HG02981 (cell line): Measurements from ENCODE around the gene EFHC2.
"Not testable (repeated sequence)": the region's sequence is repeated elsewhere in the genome, so short reads cannot be mapped to it uniquely, and the experiment has no call there.

Source experiments
- ATAC-seq: cut with Tn5 transposase; IDR thresholded peaks from one replicate; pipeline ENCODE4 v1.9.1; 2021; ENCODE audit warnings: mild to moderate bottlenecking, moderate library complexity; ENCODE audit not compliant: unreplicated experiment

The EFHC2 gene

DNA sequence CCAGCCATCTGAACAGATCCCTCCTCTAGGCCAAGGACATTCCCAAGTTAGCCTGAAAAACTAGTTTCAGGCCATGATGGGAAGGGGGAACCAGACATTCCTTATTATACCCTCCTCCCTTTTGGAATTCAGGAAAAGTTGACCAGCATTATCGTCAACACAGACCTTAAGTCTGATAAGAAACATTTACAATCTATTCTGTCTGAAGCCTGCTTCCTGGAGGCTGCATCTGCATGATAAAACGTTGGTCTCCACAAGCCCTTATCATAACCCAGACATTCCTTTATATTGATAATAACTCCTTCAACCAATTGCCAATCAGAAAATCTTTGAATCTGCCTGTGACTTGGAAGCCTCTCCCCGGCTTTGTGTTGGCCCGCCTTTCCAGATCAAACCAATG, 44.3 kb downstream of the EFHC2 start:
- no peak for ATAC-seq

DNA sequence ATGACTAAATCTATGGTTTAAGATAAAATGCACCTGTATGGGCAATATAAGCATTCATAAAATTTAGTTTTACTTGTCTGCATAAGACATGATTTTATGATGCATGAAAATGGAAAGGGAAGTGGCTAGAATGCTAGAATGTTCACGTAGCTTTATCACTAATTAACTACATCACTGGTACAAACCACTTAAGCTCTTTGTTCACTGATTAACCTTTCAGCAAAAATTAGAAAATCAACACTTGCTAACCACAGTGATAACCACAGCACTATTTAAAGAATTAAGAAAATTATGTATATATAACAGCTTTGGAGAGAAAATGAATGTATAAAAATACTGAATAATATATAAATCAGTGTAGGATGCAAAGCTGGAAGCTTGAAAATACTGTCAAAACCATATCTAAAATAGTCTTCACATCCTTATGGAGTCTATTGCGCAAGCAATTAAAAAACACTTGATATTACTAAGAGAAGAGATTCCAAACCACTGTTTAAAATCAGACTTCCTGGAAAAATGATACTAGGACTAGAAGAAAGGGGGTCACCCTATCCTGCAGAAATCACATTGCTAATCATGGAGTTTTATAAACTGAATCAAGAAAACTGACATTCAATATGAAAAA, 51.9 kb downstream of the EFHC2 start:
- peak; percentile 69 for ATAC-seq

DNA sequence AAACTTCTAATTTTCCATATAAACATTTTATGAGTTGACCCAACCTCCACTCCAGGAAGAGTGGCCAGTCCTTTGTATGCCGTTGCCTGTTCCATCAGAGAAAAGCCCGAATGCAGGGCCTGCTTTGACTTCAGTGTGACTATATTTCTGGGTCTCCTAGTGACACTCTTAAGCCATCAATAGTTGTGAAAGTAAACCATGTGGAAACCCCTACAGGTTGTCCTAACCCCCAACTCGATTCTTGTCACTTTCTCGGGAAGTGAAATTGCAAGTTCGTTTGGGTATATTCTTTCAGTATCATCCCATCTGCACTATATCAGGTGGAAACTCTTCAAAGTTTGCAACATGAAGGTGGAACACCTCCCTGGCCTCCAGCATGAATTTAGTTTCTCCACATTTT, 52.8 kb downstream of the EFHC2 start:
- ATAC-seq = no peak

DNA sequence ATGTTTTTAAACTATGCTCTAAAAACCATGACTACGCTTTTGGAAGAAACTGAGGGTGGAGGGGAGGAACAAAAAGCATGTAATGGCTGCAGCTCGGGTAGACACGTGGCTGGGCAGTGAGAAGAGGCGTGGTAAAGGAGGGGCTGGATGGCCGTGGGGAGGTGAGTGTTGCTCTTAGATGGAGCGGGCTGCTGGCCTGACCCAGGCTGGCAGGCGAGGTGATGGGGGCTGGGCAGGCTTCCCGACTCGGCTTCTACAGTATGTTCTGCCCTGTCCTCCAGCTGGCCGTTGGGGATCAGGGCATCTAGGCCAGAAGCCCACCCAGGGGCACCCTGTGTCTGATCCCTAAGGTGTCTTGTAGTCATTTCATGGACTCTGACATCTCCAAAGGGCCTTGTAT, 60.7 kb downstream of the EFHC2 start:
- no peak for ATAC-seq

DNA sequence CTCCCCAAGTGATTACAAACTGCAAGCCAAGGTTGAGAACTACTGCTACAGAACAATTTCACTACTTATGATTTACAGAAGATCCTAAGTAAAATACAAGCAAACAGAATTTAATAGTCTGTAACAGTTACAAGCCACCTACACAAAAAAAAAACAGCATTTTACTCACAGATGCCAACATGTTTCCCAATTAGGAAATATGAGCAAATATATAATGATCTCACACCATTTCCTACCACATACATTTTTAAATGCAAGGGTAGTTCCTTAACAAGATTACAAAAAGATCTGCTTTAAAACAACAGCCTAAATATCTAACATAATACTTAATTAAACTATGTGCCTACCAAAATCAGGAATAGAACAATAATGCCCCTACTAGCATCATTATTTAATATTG, 63.4 kb downstream of the EFHC2 start:
- ATAC-seq = no peak

DNA sequence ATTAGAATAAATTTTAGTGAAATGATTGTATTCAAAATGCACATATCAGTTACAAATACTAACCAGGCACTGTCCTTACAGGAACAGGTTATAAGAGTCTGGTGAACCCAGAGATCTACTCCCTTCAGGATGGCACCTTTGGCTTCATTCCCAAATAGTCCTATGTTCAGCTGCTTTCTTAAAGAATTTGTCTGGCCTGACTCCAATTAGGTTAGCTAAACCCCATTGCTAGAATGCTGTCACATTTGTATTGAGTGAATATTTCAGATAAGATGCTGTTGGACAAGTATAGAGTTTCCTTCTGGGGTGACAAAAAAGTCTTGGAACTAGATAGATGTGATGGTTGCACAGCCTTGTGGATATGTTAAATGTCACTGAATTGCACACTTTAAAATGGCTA, 69.4 kb downstream of the EFHC2 start:
- no peak for ATAC-seq

DNA sequence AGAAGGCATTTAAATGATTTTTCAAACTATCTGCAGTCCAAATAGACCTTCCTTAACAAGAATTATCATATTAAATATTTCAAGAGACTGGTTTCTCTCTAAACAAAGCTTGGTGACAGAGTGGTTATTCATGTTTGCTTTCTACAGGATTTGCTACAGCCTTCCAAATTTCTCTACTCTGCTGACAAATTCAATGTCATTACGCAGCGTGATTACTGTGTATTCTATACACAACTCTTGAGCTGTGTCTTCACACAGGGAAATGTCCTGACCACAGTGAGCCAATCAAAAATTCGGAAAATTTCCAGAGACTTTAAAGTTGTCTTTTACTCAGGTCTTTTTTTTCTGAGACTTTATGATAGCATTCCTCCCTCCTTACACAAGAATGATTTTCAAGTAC, 75.6 kb downstream of the EFHC2 start:
- no peak for ATAC-seq

DNA sequence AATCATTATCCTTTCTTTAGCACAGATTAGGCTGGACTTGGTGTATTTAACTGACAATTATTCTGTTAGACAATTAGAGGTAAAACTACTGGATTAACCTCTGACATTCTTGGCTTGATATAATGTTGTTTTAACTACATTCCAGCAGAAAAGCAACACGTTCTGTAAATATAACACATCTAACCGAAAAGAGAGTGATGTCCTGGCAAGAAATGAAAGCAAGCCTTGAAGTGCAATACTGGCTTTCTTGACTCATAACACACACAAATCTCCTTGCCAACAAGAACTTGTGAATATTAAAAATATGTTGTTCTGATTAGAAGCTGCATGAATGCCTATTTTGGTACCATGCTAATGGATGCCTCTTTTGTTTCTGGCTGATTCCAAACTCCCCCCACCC, 76.4 kb downstream of the EFHC2 start:
- ATAC-seq = no peak

DNA sequence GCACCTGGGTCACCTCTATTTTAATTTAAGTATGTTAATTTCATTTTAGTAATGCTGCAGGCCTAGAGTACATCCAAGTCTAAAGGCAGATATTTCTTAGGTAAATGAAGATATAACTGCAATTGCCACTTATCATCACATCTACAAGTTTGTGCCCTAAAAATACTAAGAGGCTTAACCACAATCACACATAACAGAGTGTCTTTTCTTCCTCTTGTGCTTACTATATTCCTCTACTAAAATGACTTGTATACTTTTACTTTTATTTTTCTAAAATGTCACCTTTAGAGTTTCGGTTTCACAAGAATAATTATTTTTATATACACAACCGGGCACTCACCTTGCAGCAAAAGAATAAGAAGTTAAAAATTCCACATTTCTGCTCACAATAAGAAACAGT, 77.9 kb downstream of the EFHC2 start:
- no peak for ATAC-seq

DNA sequence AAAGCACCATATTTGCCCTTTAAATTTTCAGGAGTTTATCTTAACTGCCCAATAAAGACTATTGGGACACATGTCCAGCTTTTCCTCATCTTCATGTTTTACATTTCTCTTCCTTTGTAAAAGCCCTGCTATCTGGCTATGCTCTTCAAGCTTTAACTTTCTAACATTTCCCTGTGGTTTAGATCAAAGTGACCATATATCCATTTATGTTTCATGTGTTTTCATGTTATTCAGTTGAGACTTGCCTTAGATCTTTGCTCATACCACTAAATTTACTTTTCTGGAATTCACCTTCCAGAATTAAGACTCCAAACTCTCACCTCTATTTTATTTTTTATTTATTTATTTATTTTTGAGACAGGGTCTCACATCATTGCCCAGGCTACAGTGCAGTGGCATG, 78.5 kb downstream of the EFHC2 start:
- no peak for ATAC-seq

DNA sequence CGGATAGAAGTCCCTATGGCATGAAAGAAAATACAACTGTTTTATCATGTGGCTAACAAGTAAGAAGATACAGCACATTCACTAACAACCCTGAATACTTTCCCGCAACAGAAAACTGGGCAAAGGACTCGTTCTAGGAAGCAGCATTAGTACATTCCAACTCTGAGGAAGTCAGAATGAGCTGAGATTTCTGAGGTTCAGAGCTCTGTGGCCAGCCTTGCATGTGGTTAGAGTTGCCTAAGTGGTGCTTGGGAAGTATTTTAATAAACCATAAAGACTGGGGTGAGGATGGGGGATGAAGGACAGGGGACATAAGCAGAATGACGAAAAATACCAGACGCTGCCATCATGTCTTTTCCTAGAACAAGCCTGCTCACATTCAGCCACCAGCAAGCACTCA, 82.2 kb downstream of the EFHC2 start:
- ATAC-seq = no peak

DNA sequence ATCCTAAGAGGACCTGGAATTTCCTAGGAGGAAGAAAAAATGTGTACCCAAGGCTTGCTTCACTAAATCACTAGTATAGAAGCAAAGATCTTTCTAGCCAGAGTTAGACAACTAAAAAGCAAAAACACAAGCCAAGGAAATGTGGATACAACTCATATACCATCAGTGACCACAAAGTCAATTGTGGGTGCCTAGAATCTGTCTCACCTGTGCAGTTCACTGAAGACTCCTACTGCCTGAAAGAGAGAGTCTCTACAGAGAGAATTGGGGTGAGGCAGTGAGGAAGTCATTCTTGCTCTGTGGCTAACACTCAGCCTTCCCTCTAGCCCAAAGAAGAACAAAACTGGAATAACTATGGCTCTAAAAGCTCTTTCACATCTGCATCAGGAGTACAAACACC, 82.9 kb downstream of the EFHC2 start:
- no peak for ATAC-seq

DNA sequence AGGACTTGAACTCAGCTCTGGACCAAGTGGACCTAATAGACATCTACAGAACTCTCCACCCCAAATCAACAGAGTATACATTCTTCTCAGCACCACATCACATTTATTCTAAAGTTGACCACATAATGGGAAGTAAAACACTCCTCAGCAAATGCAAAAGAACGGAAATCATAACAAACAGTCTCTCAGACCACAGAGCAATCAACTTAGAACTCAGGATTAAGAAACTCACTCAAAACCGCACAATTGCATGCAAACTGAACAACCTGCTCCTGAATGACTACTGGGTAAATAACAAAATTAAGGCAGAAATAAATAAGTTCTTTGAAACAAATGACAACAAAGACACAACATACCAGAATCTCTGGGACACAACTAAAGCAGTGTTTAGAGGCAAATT, 87.7 kb downstream of the EFHC2 start:
- not testable (repeated sequence) for ATAC-seq

DNA sequence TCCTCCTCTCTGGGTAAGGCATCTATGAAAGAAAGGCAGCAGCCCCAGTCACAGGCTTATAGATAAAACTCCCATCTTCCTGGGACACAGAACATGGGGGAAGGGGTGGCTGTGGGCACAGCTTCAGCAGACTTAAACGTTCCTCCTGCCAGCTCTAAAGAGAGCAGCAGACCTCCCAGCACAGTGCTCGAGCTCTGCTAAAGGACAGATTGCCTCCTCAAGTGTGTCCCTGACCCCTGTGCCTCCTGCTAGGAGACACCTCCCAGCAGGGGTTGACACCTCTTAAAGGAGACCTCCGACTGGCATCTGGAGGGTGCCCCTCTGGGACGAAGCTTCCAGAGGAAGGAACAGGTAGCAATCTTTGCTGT, 89.9 kb downstream of the EFHC2 start:
- no peak for ATAC-seq

DNA sequence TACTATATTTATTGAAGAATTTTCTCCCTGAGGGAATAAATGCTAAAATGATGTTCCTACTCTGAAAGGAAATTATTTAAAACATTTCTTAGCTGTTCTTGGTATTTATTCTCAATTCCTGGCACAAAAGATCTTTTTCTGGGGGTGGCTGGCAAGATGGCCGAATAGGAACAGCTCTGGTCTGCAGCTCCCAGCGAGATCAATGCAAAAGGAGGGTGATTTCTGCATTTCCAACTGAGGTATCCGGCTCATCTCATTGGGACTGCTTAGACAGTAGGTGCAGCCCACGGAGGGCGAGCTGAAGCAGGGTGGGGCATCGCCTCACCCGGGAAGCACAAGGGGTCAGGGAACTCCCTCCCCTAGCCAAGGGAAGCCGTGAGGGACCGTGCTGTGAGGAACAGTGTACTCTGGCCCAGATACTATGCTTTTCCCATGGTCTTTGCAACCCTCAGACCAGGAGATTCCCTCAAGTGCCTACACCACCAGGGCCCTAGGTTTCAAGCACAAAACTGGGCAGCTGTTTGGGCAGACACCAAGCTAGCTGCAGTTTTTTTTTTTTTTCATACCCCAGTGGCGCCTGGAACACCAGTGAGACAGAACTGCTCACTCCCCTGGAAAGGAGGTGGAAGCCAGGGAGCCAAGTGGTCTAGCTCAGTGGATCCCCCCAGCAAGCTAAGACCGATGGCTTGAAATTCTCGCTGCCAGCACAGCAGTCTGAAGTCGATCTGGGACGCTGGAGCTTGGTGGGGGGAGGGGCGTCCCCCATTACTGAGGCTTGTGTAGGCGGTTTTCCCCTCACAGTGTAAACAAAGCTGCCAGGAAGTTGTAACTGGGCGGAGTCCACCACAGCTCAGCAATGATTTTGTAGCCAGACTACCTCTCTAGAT, 90.5 kb downstream of the EFHC2 start:
- ATAC-seq = peak; percentile 80

DNA sequence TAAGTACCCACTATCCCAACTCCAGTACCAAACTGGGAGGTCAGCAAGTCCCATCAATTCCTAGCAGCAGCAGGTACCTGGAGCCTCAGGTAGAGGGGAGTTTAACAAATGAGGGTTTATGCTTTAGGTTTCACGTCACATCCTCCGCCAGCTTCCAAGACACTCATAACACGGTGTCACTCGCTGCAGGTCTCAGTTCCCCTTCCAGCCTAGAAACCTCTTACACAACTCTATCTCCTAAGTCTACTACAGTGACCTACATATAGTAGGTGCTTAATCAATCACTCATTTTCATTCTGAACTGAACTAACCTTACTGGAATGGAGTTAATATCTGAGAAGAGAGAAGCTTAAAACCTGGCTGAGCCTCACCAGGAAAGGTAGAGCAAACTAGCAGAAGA, 96.0 kb downstream of the EFHC2 start:
- no peak for ATAC-seq

DNA sequence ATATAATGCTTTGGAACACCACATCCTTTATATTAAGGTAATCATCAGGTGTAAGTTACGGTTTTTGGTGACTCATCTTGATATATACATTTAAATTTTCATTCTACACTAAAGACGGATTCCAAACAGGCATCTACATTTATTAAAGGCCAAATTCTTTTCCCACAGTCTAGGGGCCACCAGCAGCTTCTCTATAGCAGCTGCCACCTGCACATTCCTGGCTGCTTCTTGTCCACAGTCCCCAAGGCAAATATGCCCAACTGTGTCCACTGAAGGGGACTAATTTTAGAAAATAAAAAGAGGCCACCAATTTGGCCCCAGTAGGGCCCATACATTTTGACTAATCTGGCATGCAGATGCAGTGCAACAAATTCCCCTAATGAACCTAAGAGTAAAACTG, 96.6 kb downstream of the EFHC2 start:
- no peak for ATAC-seq

DNA sequence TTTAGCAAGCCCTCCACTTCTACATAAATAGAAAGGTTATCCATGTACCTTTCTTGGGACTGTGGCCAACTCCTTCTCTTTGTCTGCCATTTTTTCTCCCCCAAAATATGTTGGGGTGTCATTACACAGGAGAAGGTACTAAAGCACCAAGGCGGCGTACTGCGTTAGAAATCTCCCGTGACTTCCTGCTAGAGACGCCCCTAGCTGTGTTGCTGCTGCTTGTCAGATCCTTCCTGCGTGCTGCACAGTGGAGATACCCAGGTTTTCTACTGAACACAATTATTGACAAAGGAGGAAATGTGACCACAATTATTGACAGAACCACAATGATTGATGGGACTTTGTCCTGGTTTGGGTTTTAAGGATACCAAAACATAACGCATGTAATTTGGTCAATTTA, 97.7 kb downstream of the EFHC2 start:
- no peak for ATAC-seq

DNA sequence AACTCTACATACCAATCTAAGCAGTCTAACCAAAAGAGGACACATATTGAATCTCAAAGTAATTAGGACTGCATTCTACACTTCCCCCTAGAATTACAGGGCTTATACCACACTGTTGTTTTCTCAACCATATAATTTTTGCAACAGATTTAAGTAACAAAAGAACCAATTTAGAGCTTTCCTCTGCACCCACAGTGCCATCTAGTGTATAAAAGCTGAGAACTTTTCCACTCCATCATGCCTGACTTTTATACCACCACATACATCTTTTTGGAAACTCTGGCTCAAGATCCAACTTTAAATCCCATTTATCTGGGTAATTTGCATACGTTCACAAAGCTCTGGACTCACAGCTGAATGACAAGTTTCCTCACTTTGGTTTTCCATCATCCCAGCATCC, 99.5 kb downstream of the EFHC2 start:
- no peak for ATAC-seq

DNA sequence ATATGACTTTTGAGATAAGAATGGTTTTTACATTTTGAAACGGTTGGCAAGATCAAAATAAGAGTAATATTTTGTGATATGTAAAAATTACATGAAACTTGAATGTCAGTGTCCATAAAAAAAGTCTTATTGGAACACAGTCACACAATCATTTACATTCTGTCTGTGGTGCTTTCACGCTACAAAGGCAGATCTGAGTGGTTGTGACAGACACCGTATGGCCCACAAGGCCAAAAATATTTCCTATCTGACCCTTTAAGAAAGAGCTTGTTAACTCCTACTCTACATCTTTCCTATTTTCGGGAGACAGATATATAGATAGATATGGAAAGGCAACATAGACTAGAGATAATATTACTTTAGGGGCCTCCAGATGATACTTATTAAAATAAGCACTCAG, 101.9 kb downstream of the EFHC2 start:
- ATAC-seq = no peak

DNA sequence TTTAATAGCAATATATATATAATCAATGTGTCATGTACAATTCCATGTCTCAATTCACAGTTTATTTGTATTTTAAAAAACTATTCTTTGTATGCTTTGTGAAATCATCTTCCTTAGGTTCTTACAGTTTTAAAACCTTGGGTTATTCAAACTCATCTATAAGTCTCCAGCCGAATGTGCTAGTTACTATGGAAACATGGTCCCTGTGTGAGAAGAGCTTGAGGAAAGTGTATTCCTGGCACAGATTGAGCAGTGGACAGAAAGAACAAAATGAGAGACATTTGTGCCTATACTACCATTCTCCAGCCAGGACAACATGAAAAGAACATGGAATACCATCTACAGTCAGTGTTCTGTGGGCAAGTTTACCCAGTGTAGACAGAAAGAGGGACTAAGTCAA, 103.4 kb downstream of the EFHC2 start:
- no peak for ATAC-seq

DNA sequence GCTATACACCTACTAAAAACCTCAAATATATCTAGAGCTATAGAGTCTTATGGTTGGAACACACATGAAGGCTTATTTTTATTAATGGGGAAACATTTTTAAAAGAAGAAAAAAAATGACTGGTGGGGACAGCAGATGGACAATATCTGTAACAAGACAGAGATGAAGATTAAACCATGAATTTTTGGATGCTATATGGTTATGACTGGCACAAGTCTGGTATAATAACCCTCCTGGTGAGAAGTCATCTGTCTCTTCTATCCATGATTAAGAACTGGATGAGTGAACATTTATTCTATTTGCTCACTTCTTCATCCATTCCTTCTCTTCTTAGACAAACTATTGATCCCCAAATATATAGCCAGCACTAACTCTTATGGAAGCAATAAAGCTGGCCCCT, 104.4 kb downstream of the EFHC2 start:
- ATAC-seq = no peak

DNA sequence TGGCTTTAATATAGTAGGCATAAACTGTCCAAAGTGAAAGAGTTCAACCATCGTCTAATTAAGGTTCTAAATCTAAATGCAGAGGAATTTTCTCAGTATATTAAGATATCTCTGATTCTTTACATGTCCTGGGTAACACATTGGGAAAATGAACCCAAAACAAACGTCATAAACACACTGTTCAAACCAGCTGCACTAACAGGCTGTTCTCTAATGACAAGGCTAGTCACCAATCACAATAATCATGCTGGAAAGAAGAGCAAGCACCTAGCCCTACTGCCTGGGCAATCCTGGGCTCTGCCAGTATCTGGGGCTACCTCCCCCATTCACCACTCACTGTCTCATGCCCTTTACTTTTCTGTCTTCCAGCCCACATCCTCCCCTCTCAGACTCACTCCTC, 107.9 kb downstream of the EFHC2 start:
- no peak for ATAC-seq
